DMS153 treated with DMSO at 0.1 percent for 48 hours (cell line): ENCODE measurements around the gene LRRC49.

Source experiments
- DNase-seq: peaks from one replicate; lab custom pipeline; 2025; ENCODE audit not compliant: unreplicated experiment; lab: John Stamatoyannopoulos, UW

LRRC49 gene

DNA sequence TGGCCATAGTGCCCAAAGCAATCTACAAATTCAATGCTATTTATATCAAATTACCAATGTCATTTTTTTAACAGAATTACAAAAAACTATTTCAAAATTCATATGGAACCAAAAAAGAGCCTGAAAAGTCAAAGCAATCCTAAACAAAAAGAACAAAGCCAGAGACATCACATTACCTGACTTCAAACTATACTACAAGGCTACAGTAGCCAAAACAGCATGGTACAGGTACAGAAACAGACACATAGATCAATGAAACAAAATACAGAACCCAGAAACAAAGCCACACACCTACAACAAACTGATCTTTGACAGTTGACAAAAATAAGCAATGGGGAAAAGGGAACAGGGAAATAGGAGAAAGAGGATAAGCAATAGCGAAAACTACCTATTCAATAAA, 196.1 kb downstream of the LRRC49 start:
- DNase-seq, result no peak

DNA sequence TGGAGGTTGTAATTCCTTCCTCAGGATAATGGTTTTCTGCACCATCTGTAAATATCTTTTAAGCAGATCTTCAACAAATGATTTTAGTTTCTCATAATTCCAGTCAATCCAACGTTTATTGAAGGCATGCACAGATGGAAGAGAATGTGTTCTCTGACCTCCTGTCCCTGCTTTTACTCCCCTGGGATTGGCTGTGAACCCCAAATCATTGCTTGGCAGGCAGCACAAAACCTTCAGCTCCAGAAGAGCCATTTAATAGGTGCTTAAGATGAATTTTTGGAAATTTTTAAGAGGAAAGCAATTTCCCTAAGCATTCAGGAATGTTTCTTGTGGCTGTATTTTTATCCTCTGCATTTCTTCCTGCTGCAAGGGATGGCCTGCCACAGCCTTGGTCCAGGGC, 197.2 kb downstream of the LRRC49 start:
- DNase-seq, result no peak

DNA sequence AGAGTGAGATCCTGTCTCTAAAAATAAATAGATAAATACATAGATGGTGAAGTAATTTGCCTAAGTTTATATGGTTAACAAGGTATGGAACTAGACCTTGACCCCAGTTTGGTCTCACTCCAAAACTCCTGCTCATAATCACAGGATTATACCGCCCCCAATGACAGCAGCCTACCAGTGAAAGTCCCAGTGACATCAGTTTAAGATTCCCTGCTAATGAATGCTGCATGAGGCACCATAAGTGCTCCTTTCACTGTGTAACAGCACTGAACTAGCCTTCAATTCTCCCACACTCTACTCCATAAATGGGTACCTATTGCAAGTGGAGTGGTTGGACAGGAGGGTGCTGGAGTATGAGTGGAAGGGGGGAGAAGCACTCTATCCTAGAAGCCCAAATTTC, 199.0 kb downstream of the LRRC49 start:
- no peak for DNase-seq

DNA sequence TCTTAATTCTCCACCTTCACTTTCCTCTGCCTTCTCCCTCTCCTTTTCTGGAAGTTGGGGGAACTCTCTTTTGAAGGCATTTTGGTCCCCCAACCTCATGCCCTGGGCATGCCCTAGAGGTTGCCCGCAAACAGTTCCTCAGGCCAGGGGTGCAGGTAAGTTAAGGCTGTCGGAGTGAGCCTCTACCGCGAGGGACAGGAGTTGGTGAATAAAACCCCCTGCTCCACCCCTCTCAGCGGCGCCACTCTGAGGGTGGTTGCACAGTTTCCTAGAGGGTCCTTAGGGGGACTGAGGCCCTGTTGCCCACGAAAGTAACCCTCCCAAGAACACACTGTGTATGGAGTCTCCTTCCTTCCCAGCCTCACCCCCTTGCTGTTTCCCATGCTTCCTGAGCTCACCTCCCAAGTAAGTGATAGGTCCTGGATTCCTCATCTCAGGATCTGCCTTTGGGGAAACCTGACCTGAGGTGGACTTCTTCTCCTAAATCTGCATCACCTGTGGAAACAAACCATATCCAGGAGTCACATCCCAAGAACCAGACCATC, 199.5 kb downstream of the LRRC49 start:
- no peak for DNase-seq

DNA sequence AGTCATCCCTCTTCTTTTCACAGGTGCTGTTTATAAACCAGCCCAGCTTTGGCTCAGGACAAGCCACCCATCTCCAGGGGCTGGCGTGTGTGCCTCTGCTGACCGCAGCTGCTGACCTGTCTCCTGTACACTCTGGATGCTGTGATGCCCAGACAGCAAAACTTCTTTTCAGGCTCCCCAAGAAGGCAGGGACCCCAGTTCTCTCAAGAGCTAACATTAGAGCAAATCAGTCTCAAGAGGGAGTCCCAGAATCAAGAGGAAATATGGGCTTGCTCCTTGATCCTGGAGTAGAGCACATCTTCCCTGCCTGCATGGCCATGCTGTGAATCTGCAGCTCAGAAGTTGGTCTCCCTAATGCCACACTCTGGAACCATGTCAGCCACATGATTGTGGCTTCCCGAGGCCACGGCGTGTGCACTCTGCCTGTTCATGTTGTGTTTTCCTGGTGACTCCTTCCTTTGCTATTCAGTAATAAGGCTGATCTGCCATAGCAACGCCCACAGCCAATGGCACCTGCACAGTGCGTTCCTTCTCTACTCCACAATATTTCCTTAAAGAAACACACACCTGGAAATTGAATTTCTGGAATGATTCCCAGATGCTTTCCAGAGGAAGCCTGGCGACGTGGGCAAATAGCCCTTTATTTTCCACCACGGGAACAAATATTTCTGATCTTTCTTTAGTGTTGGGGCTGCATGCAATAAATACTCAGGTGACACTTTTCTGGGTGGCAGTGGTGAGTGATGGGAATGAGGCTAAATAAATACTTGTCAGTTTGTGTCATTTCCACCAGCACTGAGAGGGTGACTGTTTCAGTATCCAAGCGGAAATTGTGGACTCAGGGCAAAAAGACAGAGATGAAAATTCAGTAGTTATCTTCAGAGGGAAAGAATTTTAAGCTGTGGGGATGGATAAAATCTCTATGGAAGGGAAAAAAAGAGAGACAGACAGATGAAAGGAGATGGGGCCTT, 200.7 kb downstream of the LRRC49 start:
- DNase-seq, result no peak

DNA sequence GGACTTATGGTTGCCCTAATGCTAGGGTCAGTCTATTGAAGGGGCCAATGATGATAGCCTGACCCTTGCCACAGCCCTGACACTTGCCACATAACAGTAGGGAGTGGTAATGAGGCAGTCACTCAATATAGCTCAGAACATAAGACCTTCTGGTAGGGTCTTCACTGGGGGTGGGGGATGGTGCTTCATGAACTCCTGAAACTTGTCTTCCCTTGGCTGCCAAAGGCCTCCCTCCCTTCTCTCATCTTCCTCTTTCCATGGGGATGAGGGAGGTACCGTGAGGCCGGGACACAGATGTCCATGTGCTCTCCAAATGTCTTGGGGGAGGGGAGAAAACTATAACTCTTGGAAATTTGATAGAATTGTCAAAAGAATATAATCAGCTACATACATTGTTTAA, 201.5 kb downstream of the LRRC49 start:
- no peak for DNase-seq

DNA sequence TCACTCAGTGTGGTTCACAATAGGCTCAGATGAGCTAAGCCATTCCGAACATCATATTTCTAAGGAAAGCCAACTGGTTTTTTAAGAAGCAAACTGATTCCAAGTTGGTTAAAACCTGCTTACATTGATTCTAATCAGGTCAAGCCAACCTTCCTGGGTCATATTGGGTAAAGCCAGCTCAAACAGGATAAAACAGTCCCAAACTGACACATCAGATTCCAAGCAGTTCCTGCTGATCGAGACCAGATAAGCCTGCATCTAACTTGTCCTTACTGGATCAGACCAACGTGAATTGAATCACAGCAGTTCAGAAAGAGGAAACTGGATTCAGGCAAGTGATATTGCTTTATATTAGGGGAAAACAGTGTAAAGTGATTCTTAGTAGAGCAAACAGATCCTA, 204.1 kb downstream of the LRRC49 start:
- DNase-seq, result no peak

DNA sequence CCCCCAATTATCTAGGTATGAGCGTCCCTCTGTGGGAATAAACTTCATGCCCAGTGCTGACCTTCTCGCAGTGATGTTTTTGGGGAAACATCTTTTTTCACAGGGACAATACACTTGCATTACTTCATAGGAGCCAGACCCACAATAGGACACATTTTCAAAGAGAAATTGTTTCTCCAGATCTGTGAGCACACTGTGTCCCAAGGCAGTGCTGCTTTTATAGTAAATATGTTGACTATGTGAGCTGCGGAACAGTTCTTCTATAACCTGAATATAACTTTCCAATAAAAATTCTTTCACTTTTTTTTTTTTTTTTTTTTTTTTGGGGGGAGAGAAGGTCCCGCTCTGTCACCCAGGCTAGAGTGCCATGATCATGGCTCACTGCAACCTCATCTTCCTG, 205.3 kb downstream of the LRRC49 start:
- DNase-seq, result no peak

DNA sequence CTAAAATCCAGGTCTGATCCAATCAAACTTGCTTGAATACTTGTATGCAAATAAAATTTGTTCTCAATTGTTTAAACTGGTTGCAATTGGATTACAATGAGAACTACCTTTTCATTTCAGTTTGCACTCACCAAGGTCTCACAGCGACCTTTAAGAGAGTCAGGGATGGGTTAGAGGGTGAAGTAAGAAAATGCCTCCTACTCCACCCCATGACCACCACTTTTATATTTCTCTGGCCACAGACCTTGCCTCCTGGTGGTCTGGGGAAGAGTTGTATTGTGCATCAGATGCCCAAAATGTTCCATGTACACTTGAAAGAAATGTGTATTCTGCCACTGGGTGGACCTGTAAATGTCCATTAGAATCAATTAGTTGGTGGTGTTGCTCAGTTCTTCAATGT, 206.3 kb downstream of the LRRC49 start:
- DNase-seq, result no peak
